Left kidney (tissue), 2 donors: ENCODE results near the gene TMEM156. TPM values are rescaled to one million over a fixed set of nuclear protein-coding genes. Genes with fewer than 3 reads are reported as not detected.
"Not testable (repeated sequence)": the region's sequence is repeated elsewhere in the genome, so short reads cannot be mapped to it uniquely, and the experiment has no call there.

Source experiments
- DNase-seq: peaks from one replicate; pipeline ENCODE4 v3.0.0-alpha.2; 2013
- polyA plus RNA-seq: library from polyadenylated mRNA; unstranded; fragments of 120-200 nt; gene quantifications from one replicate; pipeline ENCODE4 v1.2.1, GENCODE V29; 2013; ENCODE audit not compliant: insufficient read length

Gene TMEM156
- polyA plus RNA-seq, 1 donor, result 3.0 TPM

DNA sequence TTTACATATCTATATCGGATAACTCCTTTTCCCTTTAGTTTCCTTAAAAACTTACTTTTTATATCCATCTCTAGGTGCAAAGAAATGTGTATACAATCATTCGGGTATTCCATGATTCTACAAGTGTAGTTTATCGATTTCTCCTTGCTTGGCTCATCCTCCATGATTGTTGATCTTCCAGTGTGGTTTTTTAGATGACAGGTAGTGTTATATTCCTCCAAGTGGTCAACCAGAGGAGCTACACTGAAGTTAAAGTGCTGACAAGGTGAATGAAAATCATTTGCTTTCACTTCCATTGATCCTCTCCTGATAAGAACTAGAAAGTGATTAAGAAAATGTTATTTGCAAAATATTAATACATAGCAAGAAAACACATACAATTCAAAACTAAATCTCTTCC is 38.5 kb downstream of the TMEM156 start:
- DNase-seq, result no peak

DNA sequence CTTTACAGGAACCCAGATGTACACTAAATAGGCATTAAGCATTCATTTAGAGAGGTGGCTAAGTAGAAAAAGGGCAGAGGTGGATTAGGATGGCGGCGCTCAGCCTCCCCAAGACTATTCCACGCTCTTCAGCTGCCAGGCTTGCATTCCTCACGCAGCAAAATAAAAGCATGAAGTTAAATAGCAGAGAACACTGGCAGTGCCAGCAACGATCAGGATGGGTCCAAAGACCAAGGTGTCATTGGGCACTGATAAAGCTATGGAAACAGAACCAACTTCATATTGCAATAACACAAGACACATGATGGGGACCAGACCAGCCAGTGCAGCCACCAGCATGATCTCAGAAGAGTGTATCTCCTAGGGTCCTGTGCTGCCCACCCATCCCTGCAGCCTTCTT is 42.0 kb downstream of the TMEM156 start:
- no peak for DNase-seq

GRCh38 chr4:38989487-38989886 is 42.7 kb downstream of the TMEM156 start:
- no peak for DNase-seq

DNA sequence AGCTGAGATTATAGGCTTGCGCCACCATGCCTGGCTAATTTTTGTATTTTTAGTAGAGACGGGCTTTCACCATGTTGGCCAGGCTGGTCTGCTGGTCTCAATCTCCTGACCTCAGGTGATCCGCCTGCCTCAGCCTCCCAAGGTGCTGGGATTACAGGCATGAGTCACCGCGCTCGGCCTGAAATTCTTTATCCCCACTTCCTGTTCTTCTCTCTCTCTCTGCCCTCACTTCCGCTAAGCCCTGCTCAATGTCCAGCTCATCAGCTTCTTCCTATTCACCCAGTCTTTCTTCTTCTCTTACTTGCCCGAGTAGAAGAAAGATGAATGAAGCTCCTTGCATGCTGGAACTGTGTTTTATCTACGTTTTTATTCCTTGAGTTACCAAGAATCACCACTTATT is 43.9 kb downstream of the TMEM156 start:
- DNase-seq, result not testable (repeated sequence)

DNA sequence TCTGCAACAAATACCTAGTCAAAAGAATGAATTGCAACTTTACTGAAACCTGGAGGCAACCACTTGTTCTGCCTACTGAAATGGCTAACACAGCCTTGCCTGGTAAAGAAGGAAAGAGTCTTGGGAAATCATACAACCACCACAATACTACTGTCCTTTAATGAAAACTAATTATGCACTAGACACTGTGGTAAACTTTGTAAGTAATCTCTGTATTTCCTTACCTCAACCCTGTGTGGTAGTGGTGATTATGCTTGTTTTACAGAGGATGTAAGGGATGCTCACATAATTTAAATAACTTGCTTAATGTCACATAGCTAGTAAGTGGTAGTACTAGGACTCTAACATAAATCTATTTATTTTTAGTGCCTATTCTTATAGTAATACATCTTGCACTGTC is 44.7 kb downstream of the TMEM156 start:
- no peak for DNase-seq

DNA sequence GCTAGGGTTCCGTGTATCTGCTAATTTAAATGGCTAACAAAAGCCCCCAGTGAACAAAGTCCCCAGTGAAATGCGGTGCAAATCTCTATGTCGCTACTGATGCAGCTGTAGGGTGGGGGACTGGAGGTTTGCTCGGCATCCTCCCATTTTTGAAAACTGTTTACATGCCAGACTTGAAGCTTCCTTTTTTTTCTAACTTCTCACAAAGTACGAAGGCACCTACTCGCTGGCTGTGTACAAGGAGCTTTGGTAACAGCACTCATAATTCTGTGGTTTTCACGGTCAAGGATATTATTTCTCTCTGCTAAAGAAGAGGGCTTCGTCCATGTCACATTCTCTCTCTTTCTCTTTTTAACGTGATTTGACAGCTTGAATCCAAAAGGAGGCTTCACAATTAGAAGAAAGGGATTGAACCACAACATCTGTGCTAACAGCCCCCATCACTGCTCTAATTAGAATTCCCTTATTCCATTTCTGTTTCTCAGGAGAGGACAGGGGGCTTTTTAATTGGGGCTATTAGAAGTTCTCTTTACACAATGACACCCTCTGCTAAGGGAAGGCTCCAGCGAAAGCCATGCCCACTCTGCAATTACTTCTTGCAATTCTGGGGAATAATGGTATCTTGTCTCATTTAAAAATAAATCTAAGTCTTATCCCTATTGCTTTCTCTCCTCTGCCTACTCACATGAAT is 46.7 kb downstream of the TMEM156 start:
- no peak for DNase-seq

DNA sequence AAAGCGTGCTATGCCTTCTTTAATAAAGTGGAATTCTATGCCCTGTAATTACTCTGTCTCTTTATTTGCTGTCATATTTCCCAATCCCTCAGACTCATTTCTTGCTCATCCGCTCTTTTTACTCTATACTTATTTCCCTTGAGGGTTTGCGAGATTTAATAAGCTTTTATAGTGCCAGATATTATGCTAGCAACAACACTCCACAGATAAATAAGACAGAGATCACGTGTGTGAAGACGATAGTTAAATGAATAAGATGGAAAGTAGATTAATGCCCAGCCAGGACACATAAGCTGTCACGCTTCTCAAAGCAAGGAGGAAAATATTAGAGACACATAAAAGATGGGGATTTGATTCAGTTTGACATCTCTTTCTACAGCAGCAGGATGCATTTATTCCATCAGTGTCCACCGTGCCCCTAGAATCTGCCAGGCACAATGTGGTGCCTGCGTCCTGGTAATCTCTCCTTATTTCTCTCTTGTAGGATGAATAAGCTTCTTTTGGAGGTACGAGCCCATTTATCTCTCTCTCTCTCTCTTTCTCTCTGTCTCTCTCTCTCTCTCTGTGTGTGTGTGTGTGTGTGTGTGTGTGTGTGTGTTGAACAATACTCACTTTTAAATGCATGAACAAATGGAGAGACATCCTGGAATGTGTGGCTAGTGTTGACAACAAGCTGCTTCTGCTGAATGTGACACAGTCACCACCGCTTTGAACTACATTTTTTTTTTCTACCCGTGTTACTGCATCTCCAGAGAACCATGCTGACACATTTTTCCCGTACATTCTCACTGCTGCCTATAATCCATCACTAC is 48.2 kb downstream of the TMEM156 start:
- no peak for DNase-seq

DNA sequence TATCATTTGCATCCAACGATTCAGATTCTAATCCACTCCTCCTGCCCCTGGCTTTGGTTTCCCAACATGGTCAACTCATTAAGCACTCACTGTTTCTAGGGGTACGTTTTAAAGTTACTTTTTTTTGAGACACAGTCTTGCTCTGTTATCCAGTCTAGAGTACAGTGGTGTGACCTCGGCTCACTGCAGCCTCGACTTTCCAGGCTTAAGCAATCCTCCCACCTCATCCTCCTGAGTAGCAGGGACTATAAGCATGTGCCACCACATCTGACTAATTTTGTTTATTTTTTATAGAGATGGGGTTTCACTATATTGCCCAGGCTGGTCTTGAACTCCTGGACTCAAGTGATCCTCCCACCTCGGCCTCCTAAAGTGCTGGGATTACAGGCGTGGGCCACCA is 48.9 kb downstream of the TMEM156 start:
- no peak for DNase-seq

GRCh38 chr4:38982361-38983095 is 49.7 kb downstream of the TMEM156 start:
- DNase-seq, result no peak

- no peak for DNase-seq
These were observed 51.1 kb downstream of the TMEM156 start for GRCh38 chr4:38980903-38981676.

DNA sequence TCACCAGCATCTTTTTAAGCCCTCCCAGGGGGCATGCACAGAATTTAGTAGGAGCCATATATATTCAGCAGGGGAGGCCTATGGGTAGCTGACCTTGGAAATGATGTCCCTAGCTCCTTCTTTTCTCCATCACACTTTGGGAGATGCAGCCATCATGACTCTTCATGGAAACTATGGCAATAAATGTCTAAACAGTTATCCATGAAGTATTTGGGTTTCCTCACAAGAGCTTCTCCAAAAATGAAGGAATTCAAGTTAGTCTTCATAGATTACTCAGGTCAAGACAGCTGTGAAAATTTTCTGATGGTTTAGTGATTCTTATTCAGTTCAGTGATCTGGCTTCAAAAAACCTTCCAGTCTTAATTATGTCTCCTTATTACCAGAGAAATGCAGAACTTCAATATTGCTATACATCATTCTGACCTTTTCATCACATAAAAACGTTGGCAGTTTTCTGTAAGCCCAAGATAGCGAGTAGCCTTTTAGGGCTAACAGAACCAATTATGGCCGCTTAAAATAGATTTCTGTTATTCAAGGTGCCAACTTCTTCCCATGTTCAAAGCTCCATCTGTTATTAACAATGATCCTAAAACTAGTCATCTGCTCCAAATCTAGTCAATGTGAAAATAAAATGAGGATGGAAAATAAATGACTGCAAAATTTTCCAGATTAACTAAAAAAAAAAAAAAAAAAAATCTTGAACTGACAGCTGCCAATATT is 52.5 kb downstream of the TMEM156 start:
- no peak for DNase-seq

- no peak for DNase-seq
These were observed 53.1 kb downstream of the TMEM156 start for GRCh38 chr4:38979081-38979480.

- DNase-seq, result no peak
These were observed 55.9 kb downstream of the TMEM156 start for GRCh38 chr4:38976308-38976707.

DNA sequence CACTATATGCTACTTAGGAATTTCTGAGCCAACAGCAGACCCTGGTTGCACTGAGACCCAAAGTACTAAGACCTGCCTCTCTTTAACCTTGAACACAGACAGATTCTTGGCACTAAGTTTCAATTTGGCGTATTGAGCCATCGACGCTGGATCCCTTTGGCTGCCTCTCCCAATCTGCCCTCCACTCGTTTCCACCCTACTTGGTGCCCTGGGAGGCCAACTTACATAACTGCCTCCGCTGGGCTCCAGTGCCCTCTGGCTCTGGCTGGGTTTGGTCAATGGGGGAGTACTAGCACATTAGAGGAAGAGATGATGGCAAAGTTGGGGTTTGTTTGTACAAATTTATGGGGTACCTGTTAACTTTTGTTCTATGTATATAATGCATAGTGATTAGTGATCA is 63.5 kb downstream of the TMEM156 start:
- DNase-seq, result no peak

DNA sequence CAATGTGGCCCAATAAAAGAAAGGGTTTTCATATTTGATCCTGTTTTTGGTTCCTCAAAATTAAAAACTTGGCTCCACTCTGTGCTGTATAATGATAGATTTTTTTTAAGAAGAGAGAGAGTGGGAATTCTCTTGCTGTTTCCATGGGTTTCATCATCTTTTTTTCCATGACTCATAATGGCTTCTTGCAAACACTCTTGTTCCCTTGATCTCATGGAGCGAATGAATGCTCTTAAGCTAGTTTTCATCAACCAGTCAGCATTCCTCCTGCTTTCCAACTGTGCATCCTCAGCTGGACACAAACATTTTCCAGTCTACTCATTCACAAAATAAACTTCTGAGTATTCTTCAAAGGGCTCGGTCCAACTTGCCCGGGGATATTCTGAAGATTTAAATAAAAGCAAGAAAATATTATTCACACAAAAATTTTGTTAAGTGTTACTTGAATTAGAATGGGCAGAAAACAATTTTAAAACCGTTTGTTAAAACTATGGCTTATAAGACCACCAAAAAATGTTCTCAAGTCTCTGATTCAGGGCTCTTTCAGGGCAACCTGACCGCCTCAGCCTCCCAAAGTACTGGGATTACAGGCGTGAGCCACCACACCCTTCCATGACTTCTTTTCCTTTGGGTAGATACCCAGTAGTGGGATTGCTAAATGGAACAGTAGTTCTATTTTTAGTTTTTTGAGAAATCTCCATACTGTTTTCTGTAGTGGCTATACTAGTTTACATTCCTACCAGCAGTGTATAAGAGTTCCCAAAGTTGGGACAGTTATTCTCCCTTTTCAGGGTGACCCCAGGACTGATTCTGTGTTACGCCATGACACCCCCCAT is 64.7 kb downstream of the TMEM156 start:
- no peak for DNase-seq

DNA sequence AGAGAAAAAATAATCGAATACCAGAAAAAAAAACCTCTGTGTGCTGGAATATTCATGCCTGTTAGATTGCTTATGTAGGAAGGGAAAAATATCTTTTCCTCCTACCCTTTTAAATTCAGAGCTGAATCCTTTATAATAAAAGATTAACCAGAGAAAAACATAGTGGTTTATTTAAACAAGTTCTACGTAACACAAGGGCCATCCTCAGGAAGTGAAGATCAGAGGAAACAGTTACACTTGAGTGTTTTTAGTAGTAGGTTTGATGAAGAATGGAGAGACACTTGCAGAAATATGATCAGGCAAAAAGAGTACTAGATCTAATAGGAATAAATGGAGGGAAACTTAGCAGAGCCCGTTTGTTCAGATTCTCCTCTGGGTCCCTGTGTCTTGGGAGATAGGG is 66.3 kb downstream of the TMEM156 start:
- no peak for DNase-seq

DNA sequence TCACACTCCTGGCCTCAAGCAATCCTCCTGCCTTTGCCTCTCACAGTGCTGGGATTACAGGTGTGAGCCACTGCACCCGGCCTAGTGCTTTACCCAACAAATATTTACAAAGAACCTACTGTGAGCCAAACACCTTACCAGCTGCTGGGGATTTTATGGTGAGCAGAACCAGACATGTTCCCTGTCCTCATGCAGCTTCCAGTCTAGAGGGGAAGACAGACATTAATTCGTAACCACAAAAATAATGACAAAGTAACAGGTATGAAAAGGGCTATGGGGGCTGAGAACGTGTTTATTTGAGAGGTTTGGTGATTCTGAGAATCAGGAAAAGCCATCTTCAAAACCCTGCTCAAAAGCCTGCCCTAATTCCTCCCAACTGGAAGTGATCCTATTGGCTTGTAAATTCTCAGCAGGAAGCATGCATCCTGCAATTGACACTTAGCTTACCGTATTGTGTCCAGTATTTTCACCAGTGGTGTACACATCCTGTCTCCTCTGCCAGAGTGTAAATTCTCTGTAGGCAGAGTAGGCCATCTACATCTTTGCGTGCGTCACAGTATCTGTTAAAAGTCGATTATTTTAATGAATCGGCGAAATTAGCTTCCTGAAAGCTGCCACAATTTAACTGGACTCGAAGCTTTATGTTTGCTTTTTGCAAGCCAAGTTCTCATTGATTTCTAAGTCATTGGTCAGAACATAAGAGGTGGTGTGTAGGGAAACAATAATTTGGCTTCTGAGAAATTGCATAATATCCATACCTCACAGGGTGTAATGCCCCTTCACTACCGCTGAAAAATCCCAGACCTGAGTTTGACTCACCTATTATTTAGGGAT is 67.0 kb downstream of the TMEM156 start:
- no peak for DNase-seq

GRCh38 chr4:38959248-38959647 is 73.0 kb downstream of the TMEM156 start:
- not testable (repeated sequence) for DNase-seq

- DNase-seq, result no peak
These were observed 73.6 kb downstream of the TMEM156 start for GRCh38 chr4:38958453-38959190.
